GM21360 (cell line): ENCODE measurements around the gene S100A3.

ENCODE experiments used
- ATAC-seq: cut with Tn5 transposase; IDR thresholded peaks from one replicate; pipeline ENCODE4 v1.9.1; 2021; ENCODE audit warnings: mild to moderate bottlenecking, moderate library complexity; ENCODE audit not compliant: unreplicated experiment

The S100A3 gene

GRCh38 chr1:153515504-153516394 lies 33.3 kb downstream of the S100A3 start:
- no peak for ATAC-seq

DNA sequence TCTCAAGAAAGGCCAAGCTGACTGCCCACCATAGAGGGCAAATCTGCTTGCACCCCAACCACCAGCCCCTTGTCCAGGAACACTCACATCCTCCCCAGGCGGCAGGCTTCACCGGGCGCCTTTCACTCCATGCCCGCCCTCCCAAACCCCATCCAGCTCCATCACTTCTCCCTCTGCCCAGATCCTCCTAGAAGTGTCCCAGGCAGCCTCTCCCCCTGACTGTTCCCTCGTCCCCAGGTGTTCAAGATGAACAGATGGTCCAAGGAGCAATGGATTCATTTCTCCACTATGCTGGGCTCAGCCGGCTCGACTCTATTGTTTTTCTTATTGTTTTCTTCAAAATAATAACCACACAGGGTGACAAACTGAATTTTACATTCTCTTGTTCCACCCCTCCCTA lies 35.4 kb downstream of the S100A3 start:
- ATAC-seq = no peak

DNA sequence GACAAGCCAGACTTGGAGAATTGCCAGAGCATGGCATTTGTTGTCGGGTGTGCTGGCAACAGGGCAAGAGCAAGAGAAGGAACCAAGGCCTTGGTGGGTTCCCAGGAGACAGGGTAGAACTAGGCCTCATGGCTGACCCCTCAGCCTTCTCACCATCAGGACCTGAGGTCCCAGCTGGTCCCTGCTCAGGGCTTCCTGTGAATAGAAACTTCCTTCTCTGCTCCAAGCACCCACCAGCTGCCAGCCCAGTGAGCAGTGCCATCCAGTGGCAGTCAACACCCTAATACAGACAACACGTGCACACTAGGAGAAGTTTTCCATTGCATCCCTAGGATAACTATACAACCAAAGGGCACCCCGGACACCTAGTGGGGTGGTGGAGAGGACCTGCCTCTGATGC lies 36.0 kb downstream of the S100A3 start:
- no peak for ATAC-seq

GRCh38 chr1:153510984-153511410 lies 38.1 kb downstream of the S100A3 start:
- no peak for ATAC-seq

GRCh38 chr1:153509729-153510354 lies 39.2 kb downstream of the S100A3 start:
- no peak for ATAC-seq

DNA sequence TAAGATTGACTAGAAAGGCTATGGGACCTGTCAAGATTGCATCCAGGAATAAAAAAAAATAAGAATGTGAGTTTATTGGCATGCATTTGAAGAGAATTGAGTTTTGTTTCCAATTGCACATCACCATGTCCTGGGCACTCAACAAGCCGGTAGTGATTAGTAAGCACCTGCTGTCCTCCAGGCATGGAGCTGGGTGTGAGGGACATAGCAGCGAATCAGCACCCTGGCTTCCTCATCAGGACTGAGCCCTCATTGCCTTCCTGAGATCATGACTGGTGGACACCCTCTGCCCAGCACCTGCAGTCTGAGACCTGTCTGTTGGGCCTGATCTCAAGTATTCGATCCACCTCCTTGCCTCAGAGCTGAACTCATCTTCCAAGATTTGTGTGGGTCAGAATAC lies 40.0 kb downstream of the S100A3 start:
- ATAC-seq = no peak

DNA sequence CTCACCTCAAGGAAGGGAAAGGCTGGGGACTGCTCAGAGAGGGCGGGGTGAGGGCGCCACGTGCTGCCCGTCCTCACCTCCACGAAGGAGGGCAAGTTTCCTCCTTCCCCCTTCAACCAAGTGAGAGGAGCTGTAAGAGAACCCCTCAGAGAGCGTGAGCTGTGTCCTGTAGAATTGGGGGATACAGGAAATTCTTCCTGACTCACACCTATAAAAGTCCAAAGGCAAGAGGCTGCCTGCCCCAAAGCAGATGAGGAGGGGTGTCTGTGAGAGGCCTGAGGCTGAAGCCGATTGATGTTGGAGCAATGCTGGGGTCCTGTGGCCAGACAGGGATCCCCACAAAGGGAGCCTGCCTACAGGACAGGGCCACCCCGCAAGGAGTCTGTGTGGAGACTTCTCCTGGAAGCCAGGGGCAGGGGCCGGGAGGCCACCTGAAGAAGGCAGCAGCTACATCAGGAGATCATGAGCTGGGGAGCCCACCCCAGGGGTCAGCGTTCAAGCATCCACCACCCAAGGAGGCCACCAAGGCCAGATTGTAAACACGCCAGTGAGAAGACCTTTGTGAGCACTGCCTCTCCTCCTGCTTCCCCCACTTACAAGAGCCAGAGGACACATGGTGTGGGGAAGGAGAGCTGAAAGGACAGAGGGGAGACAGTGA lies 41.0 kb downstream of the S100A3 start:
- no peak for ATAC-seq

GRCh38 chr1:153506831-153507413 lies 42.1 kb downstream of the S100A3 start:
- no peak for ATAC-seq

GRCh38 chr1:153506386-153506785 lies 42.7 kb downstream of the S100A3 start:
- ATAC-seq = no peak

DNA sequence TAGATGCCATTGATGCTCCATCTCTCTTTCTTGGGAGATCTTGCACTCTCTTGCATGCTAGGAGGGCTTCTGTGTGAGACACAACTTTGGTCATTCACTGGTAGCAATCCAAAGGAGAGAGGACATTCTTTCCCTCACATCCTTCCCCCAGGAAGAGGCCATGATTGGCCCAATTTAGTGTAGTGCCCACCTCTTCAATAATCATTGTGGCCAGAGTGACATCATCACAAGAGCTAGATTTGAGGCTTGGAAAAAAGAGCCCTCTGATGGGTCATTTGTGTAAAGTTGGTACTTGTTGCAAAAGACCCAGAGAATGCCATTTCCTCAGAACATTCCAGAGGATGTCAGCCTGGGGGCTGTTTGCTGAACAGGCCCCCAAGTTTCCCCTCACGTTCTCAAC lies 43.5 kb downstream of the S100A3 start:
- ATAC-seq = no peak

DNA sequence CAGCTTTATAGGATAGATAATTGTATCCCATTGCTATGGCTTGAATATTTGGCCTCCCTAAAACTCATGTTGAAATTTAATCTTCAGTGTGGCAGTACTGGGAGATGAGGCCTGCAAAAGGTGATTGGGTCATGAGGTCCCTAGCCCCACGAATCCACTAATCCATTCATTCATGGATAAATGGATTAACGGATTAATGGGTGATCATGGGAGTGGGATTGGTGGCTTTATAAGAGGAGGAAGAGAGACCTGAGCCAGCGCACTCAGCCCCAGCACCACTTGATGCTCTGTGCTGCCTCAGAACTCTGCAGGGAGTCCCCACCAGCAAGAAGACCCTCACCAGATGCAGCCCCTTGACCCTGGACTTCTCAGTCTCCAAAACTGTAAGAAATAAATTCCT lies 45.3 kb downstream of the S100A3 start:
- ATAC-seq = no peak

DNA sequence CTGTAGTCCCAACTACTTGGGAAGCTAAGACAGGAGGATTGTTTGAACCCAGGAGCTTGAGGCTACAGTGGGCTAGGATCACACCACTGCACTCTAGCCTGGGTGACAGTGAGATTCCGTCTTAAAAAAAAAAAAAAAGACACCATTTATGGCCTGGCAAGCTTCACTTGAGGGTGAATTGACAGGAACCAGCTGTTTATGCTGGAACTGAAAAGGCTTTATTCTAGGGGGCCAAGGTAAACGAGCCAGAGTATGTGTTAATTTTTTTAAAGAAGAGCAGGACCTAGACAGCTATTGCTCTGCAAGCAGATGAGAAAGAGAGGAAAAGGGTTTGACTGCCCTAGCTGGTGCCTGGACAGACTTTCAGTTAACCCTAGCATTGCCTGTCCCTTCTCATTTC lies 50.3 kb downstream of the S100A3 start:
- ATAC-seq = no peak
